Panc1 (cell line): ENCODE data around the gene CRIM1. TPM values are rescaled to one million over a fixed set of nuclear protein-coding genes. Genes with fewer than 3 reads are reported as not detected.

Experiments
- ATAC-seq: fragments of 200-7000 bp; cut with Tn5 transposase; 2 replicates; pipeline ENCODE4 v1.9.1; 2020; ENCODE audit warnings: mild to moderate bottlenecking, moderate library complexity
- BruUV-seq: library from RNA; stranded (reverse); fragments of 400-500 nt; replicated peaks from 2 replicates; lab custom pipeline; 2021; lab: Mats Ljungman, UMichigan
- CTCF ChIA-PET: fragments of 300-600 bp; sonication (Branson Sonifier 250); formaldehyde crosslinking; loops from one replicate; lab custom pipeline; 2022; ENCODE audit warnings: antibody characterized with exemption; lab: Charles Lee
- POLR2A ChIA-PET: fragments of 300-600 bp; sonication (Branson Sonifier 250); formaldehyde crosslinking; loops from one replicate; lab custom pipeline; 2022; ENCODE audit warnings: antibody characterized with exemption; lab: Charles Lee
- DNase-seq: peaks from one replicate; pipeline ENCODE4 v3.0.0-alpha.2; 2010; ENCODE audit warnings: low read depth, low spot score
- H3K27ac ChIP-seq: 2 replicates; pipeline ENCODE4 v1.5.1; 2011; ENCODE audit warnings: mild to moderate bottlenecking, low read length, inconsistent platforms
- H3K27me3 ChIP-seq: fragments of 200-500 bp; sonication (Bioruptor generic); 2 replicates; pipeline ENCODE4 v1.6.0; 2014; ENCODE audit warnings: low read length, inconsistent platforms; ENCODE audit not compliant: control insufficient read depth, insufficient read depth
- H3K36me3 ChIP-seq: fragments of 200-500 bp; sonication (Bioruptor generic); 2 replicates; pipeline ENCODE4 v1.5.1; 2014; ENCODE audit warnings: inconsistent platforms, mild to moderate bottlenecking, low read length, moderate library complexity; ENCODE audit not compliant: control insufficient read depth, insufficient read depth
- H3K4me1 ChIP-seq: 2 replicates; pipeline ENCODE4 v1.5.1; 2011; ENCODE audit warnings: inconsistent platforms, mild to moderate bottlenecking, low read length, moderate library complexity; ENCODE audit not compliant: control insufficient read depth, insufficient read depth
- H3K4me3 ChIP-seq, 2 experiments: 2 replicates each; pipeline ENCODE4 v1.5.1; 2011 to 2012; ENCODE audit warnings: low read depth in 2 of 2, low read length in 2 of 2, mild to moderate bottlenecking in 2 of 2, inconsistent platforms in 1 of 2, moderate library complexity in 1 of 2
- H3K9me3 ChIP-seq: fragments of 200-500 bp; sonication (Bioruptor generic); 2 replicates; pipeline ENCODE4 v1.5.1; 2014; ENCODE audit warnings: low read depth, mild to moderate bottlenecking, inconsistent platforms, low read length, moderate library complexity; ENCODE audit not compliant: control insufficient read depth, insufficient read depth
- POLR2AphosphoS5 ChIP-seq: IDR thresholded peaks from 2 replicates; pipeline ENCODE4 v1.6.1; 2012; ENCODE audit warnings: mild to moderate bottlenecking, low read depth, low read length, moderate library complexity
- SIN3A ChIP-seq: IDR thresholded peaks from 2 replicates; pipeline ENCODE4 v1.6.1; 2012; ENCODE audit warnings: low read depth, mild to moderate bottlenecking, low read length, moderate library complexity, borderline replicate concordance; ENCODE audit not compliant: insufficient read depth
- TCF7L2 ChIP-seq: IDR thresholded peaks from 2 replicates; pipeline ENCODE4 v1.6.1; 2011; ENCODE audit warnings: mild to moderate bottlenecking, low read depth, low read length, inconsistent platforms
- in situ Hi-C: cut with HindIII; loops from 2 replicates; pipeline ENCODE4 v1.10.0; 2016; ENCODE audit warnings: low sequenced_read_pairs, low pct_unique_long_range_greater_than_20kb
- intact Hi-C: fragments of 100-400 bp; cut with micrococcal nuclease; formaldehyde crosslinking; loops from one replicate; pipeline ENCODE4 v1.10.0; 2022; ENCODE audit not compliant: unreplicated experiment
- total RNA-seq: library from RNA; stranded (reverse); gene quantifications from one replicate; pipeline ENCODE4 v1.2.1, GENCODE V29; 2021; ENCODE audit not compliant: unreplicated experiment
- TF ChIP-seq, protein P1 (sequence below), 2 experiments: IDR thresholded peaks; 2 replicates each; pipeline ENCODE4 v1.6.1; 2011 to 2012; ENCODE audit warnings: low read depth in 2 of 2, control low read depth in 1 of 2, low read length in 1 of 2, mild to moderate bottlenecking in 1 of 2, moderate library complexity in 1 of 2; ENCODE audit not compliant: insufficient read depth in 1 of 2
- TF ChIP-seq, protein P2 (sequence below): fragments of 450-650 bp; IDR thresholded peaks from 2 replicates; pipeline ENCODE4 v1.5.1; 2017; ENCODE audit warnings: mild to moderate bottlenecking

CRIM1 gene
- total RNA-seq, 1 experiment from 2014 or later: 290 TPM

DNA sequence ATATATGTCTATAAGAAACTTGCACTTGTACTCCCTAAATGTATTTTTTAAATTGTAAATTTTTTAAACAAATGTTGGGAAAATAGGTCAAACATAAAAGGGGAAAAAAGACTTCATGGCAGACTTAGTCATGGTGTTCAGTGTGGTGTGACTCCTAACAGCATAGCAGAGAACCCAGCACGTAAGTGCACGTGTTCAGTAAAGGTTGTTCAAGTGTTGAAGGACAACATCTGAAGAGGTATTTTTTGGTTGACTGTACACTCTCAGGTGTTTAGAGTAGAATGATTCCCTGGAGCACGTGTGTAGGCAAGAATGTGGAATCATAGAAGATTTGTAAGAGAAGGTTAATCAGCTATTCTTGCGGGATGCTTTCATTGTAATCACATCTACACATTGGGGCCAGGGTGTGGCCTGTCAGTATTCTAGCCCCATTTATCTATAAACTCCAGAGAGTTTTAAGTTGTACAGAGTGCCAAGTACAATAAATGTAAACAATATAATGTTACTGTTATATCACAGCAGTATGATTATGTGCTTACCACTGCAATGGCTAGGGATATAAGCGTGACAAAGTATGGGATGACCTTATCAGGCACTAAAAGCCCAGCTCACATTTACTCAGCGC is 106.8 kb downstream of the CRIM1 start:
- no TSS peak for BruUV-seq
- Histone ChIP-seq H3K4me1 (peaks cover 70% of the 10 kb centered on the region), H3K4me3 (no peak overlapping the region), H3K27ac (peak overlapping the region; percentile 86), H3K9me3 (no peaks in the 10 kb centered on the region), H3K36me3 (peaks cover 42% of the 10 kb centered on the region), H3K27me3 (no peaks in the 10 kb centered on the region)
- ATAC-seq (no peak), DNase-seq (no peak)
- ChIA-PET CTCF (no interaction called here), POLR2A (no interaction called here)
- in situ Hi-C loops (no loop called here), intact Hi-C loops (no loop called here)
- TF ChIP-seq, protein P1, sequence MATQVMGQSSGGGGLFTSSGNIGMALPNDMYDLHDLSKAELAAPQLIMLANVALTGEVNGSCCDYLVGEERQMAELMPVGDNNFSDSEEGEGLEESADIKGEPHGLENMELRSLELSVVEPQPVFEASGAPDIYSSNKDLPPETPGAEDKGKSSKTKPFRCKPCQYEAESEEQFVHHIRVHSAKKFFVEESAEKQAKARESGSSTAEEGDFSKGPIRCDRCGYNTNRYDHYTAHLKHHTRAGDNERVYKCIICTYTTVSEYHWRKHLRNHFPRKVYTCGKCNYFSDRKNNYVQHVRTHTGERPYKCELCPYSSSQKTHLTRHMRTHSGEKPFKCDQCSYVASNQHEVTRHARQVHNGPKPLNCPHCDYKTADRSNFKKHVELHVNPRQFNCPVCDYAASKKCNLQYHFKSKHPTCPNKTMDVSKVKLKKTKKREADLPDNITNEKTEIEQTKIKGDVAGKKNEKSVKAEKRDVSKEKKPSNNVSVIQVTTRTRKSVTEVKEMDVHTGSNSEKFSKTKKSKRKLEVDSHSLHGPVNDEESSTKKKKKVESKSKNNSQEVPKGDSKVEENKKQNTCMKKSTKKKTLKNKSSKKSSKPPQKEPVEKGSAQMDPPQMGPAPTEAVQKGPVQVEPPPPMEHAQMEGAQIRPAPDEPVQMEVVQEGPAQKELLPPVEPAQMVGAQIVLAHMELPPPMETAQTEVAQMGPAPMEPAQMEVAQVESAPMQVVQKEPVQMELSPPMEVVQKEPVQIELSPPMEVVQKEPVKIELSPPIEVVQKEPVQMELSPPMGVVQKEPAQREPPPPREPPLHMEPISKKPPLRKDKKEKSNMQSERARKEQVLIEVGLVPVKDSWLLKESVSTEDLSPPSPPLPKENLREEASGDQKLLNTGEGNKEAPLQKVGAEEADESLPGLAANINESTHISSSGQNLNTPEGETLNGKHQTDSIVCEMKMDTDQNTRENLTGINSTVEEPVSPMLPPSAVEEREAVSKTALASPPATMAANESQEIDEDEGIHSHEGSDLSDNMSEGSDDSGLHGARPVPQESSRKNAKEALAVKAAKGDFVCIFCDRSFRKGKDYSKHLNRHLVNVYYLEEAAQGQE (IDR thresholded peaks at IDR 0.05; ENCODE audit: insufficient read depth in 1 of 2, low read depth in 2 of 2, low read length in 1 of 2): no peak
- TF ChIP-seq, protein P2, sequence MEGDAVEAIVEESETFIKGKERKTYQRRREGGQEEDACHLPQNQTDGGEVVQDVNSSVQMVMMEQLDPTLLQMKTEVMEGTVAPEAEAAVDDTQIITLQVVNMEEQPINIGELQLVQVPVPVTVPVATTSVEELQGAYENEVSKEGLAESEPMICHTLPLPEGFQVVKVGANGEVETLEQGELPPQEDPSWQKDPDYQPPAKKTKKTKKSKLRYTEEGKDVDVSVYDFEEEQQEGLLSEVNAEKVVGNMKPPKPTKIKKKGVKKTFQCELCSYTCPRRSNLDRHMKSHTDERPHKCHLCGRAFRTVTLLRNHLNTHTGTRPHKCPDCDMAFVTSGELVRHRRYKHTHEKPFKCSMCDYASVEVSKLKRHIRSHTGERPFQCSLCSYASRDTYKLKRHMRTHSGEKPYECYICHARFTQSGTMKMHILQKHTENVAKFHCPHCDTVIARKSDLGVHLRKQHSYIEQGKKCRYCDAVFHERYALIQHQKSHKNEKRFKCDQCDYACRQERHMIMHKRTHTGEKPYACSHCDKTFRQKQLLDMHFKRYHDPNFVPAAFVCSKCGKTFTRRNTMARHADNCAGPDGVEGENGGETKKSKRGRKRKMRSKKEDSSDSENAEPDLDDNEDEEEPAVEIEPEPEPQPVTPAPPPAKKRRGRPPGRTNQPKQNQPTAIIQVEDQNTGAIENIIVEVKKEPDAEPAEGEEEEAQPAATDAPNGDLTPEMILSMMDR: no peak
- no peak; the same call in 1 of the 2 replicates for TF ChIP-seq POLR2AphosphoS5
- no peak for TF ChIP-seq TCF7L2
- TF ChIP-seq SIN3A: no peak

DNA sequence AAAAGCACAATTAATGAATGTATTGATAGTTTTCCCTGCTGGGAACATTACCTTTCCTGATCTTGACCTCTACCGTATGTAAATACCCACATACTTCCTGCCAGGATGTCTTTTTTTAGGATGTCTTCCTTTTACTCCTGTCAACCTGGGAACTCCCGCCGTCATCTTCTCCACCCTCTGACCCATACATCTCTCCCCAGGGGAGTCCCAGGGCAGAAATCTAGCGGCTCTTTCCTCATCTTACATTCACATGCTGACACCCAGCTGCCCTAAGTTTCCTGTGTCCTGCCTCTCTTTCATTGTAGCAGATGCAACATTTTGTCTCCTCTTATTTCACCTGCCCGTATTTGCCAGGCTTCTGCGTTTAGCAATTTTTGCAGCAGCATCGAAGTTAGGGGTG is 107.8 kb downstream of the CRIM1 start:
- ChIA-PET POLR2A (interaction anchor here (0.6 kb wide), 1 partner anchor 524 kb away, joined by 4 read pairs; no protein-coding TSS in a partner anchor), CTCF (no interaction called here)
- in situ Hi-C loops (no loop called here), intact Hi-C loops (no loop called here)
- Histone ChIP-seq H3K9me3 (no peaks in the 10 kb centered on the region; the same call in 1 of the 2 replicates), H3K27me3 (no peaks in the 10 kb centered on the region), H3K4me3 (no peak overlapping the region), H3K27ac (peak overlapping the region; percentile 66; the same call in 1 of the 2 replicates), H3K36me3 (peaks cover 46% of the 10 kb centered on the region), H3K4me1 (peaks cover 67% of the 10 kb centered on the region)
- ATAC-seq (no peak), DNase-seq (no peak)
- TF ChIP-seq, protein P2: no peak
- TF ChIP-seq SIN3A (no peak), POLR2AphosphoS5 (0 out of 2 replicates have a peak, but pooled peaks have one; percentile 16)
- TF ChIP-seq, protein P1 (IDR thresholded peaks at IDR 0.05; ENCODE audit: insufficient read depth in 1 of 2, low read depth in 2 of 2, low read length in 1 of 2): no peak
- no TSS peak for BruUV-seq
